Measurements from ENCODE around the gene CCR3. TPM values are rescaled to one million over a fixed set of nuclear protein-coding genes. Genes with fewer than 3 reads are reported as not detected.

The CCR3 gene
- total and polyA plus RNA-seq, 2 experiments from 2014 or later: not detected

Other genes starting within 250 kb of the CCR3 start
- gene FYCO1, start 246.6 kb upstream of the CCR3 start, total RNA-seq (2014; rRNA removed; shearing (Covaris generic)): 17.2 and 19.1 TPM in 2 replicates
- gene FYCO1, start 246.6 kb upstream of the CCR3 start, polyA plus RNA-seq (2016; fragmentation: Nextera tagmentation; extraction: Ambion mirVana): 3.8 and 4.5 TPM in 2 replicates
- not detected in 2 replicates for gene XCR1, start 215.0 kb upstream of the CCR3 start, total RNA-seq (2014; rRNA removed; shearing (Covaris generic))
- gene XCR1, start 215.0 kb upstream of the CCR3 start, polyA plus RNA-seq (2016; fragmentation: Nextera tagmentation; extraction: Ambion mirVana): not detected in 2 replicates
- not detected in 2 replicates for gene CCR1, start 34.1 kb upstream of the CCR3 start, total RNA-seq (2014; rRNA removed; shearing (Covaris generic))
- gene CCR1, start 34.1 kb upstream of the CCR3 start, polyA plus RNA-seq (2016; fragmentation: Nextera tagmentation; extraction: Ambion mirVana): 0.12 TPM in 1 of 2 replicates, not detected in the other
- not detected in 2 replicates for gene CCR2, start 111.7 kb downstream of the CCR3 start, total RNA-seq (2014; rRNA removed; shearing (Covaris generic))
- gene CCR2, start 111.7 kb downstream of the CCR3 start, polyA plus RNA-seq (2016; fragmentation: Nextera tagmentation; extraction: Ambion mirVana): not detected in 2 replicates
- not detected in 2 replicates for gene CCR5, start 128.5 kb downstream of the CCR3 start, total RNA-seq (2014; rRNA removed; shearing (Covaris generic))
- not detected in 2 replicates for gene CCR5, start 128.5 kb downstream of the CCR3 start, polyA plus RNA-seq (2016; fragmentation: Nextera tagmentation; extraction: Ambion mirVana)
- not detected in 2 replicates for gene CCRL2, start 164.8 kb downstream of the CCR3 start, total RNA-seq (2014; rRNA removed; shearing (Covaris generic))
- not detected in 2 replicates for gene CCRL2, start 164.8 kb downstream of the CCR3 start, polyA plus RNA-seq (2016; fragmentation: Nextera tagmentation; extraction: Ambion mirVana)
- gene LTF, start 222.4 kb downstream of the CCR3 start, total RNA-seq (2014; rRNA removed; shearing (Covaris generic)): 1.3 and 3.5 TPM in 2 replicates
- gene LTF, start 222.4 kb downstream of the CCR3 start, polyA plus RNA-seq (2016; fragmentation: Nextera tagmentation; extraction: Ambion mirVana): 0.73 and 0.89 TPM in 2 replicates